DND-41 (cell line): ENCODE data around the gene SPAG4.

Experiments used
- ATAC-seq: fragments of 200-7000 bp; cut with Tn5 transposase; 3 replicates; pipeline ENCODE4 v1.9.1; 2021; ENCODE audit warnings: low read depth; ENCODE audit not compliant: insufficient read depth
- DNase-seq: peaks from one replicate; pipeline ENCODE4 v3.0.0-alpha.2; 2020
- H2AFZ ChIP-seq: 2 replicates; pipeline ENCODE4 v1.6.0; 2012; ENCODE audit warnings: low read depth, low read length
- H3K27ac ChIP-seq: 2 replicates; pipeline ENCODE4 v1.5.1; 2012; ENCODE audit warnings: low read length, inconsistent platforms
- H3K27me3 ChIP-seq: fragments of 200-600 bp; sonication (generic); 2 replicates; pipeline ENCODE4 v1.6.0; 2012; ENCODE audit warnings: low read length, mild to moderate bottlenecking, inconsistent platforms; ENCODE audit not compliant: insufficient read depth, poor library complexity
- H3K36me3 ChIP-seq: 2 replicates; pipeline ENCODE4 v1.5.1; 2012; ENCODE audit warnings: low read length, inconsistent platforms; ENCODE audit not compliant: insufficient read depth
- H3K4me1 ChIP-seq: 2 replicates; pipeline ENCODE4 v1.5.1; 2012; ENCODE audit warnings: mild to moderate bottlenecking, low read length; ENCODE audit not compliant: insufficient read depth
- H3K4me2 ChIP-seq: 2 replicates; pipeline ENCODE4 v1.6.0; 2012; ENCODE audit warnings: mild to moderate bottlenecking, moderate library complexity, low read length, inconsistent platforms; ENCODE audit not compliant: insufficient read depth
- H3K4me3 ChIP-seq, 2 experiments: fragments of 200-600 bp in 1 of 2; shearing (Covaris generic) in 1 of 2; 2 replicates each; pipeline ENCODE4 v1.5.1; 2012 to 2016; ENCODE audit warnings: inconsistent platforms in 2 of 2, low read length in 2 of 2, mild to moderate bottlenecking in 2 of 2, low read depth in 1 of 2, moderate library complexity in 1 of 2
- H3K79me2 ChIP-seq: 2 replicates; pipeline ENCODE4 v1.6.0; 2012; ENCODE audit warnings: low read length, inconsistent platforms; ENCODE audit not compliant: insufficient read depth
- H3K9ac ChIP-seq: 2 replicates; pipeline ENCODE4 v1.6.0; 2012; ENCODE audit warnings: low read depth, mild to moderate bottlenecking, inconsistent platforms, low read length, moderate library complexity
- H3K9me3 ChIP-seq: 2 replicates; pipeline ENCODE4 v1.5.1; 2012; ENCODE audit warnings: low read length, moderate library complexity, mild to moderate bottlenecking, inconsistent platforms; ENCODE audit not compliant: insufficient read depth, severe bottlenecking
- H4K20me1 ChIP-seq: 2 replicates; pipeline ENCODE4 v1.6.0; 2012; ENCODE audit warnings: low read length; ENCODE audit not compliant: insufficient read depth
- CTCF ChIP-seq: IDR thresholded peaks from 2 replicates; pipeline ENCODE4 v1.5.1; 2012; ENCODE audit warnings: borderline replicate concordance, low read length, moderate library complexity, mild to moderate bottlenecking; ENCODE audit not compliant: poor library complexity, severe bottlenecking; ENCODE audit errors: extremely low read depth
- EZH2 ChIP-seq: IDR thresholded peaks from 3 replicates; pipeline ENCODE4 v1.6.1; 2012; ENCODE audit warnings: borderline replicate concordance, low read depth, mild to moderate bottlenecking, moderate library complexity, low read length, inconsistent platforms; ENCODE audit not compliant: severe bottlenecking

The SPAG4 gene

GRCh38 chr20:35663516-35664465 is 48.2 kb downstream of the SPAG4 start:
- H3K4me3 ChIP-seq: peak overlapping the region; percentile 73 to 88
- H3K4me2 ChIP-seq: peak overlapping the region; percentile 91
- H3K36me3 ChIP-seq: peaks cover 6% of the 10 kb centered on the region
- peaks cover 49% of the 10 kb centered on the region for H3K4me1 ChIP-seq
- peak overlapping the region; percentile 93 for H3K9ac ChIP-seq
- no peaks in the 10 kb centered on the region for H3K27me3 ChIP-seq
- TF ChIP-seq CTCF: peak; percentile 22
- TF ChIP-seq EZH2: no peak
- peak; percentile 63 for DNase-seq
- peak overlapping the region; percentile 90 for H3K27ac ChIP-seq
- H3K79me2 ChIP-seq: peaks cover 63% of the 10 kb centered on the region
- H3K9me3 ChIP-seq: no peaks in the 10 kb centered on the region
- ATAC-seq: peak; percentile 43
- peaks cover 54% of the 10 kb centered on the region for H4K20me1 ChIP-seq
- H2AFZ ChIP-seq: peak overlapping the region; percentile 88

DNA sequence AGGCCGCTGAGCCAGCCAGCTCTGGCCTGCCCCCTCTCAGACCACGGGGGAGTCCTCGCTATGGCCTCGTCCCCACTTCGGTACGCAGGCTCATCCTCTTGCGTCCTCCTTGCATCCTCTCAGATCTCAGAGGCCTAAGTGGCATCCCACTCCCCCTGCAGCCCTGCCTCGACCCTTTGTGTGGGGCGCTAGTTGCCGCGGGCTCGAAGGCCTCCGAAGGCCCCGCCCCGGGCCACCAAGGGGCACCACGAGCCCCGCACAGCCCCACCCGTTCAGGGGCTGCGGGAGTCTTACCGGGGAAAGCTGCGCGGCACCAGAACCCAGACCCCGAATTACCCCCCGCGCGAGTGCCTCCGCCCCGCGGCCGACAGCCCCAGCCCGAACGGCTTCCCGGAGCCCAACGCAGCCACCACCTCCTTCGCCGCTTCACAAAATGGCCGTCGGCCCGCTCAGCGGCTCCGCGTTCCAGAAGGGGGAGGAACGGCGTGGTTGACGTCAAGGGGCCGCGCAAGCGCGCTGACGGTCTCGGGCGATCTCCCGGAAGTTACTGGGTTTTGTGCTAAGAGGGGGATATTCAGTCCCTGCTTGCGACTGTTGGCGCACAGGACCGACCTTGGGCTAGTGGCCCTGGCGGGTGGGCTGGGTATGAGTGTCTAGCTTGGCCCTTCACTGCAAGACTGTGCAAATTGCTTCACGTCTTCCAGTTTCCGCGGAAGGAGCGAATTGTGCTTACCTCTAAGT is 49.0 kb downstream of the SPAG4 start, which contains the start of the genes CPNE1 and RBM12:
Gene CPNE1, minus strand, starts transcription at position 435 of the 741 bp plus-strand sequence. CDS start 31,977 bp downstream, outside the sequence.
Gene RBM12, minus strand, starts transcription at position 435 of the 741 bp plus-strand sequence. CDS start 9,578 bp downstream, outside the sequence.
- no peak for TF ChIP-seq CTCF
- TF ChIP-seq EZH2: no peak
- peak; percentile 90 for ATAC-seq
- peaks cover 46% of the 10 kb centered on the region for H3K4me1 ChIP-seq
- peak within 1 kb of the TSS; percentile 91 for H3K4me2 ChIP-seq
- H4K20me1 ChIP-seq: peaks cover 47% of the 10 kb centered on the region
- no peaks in the 10 kb centered on the region for H3K27me3 ChIP-seq
- H3K4me3 ChIP-seq: peak within 1 kb of the TSS; percentile 73 to 88
- peaks cover 54% of the 10 kb centered on the region for H3K79me2 ChIP-seq
- peak; percentile 96 for DNase-seq
- peak within 1 kb of the TSS; percentile 90 for H3K27ac ChIP-seq
- H3K9ac ChIP-seq: peak within 1 kb of the TSS; percentile 93
- no peaks in the 10 kb centered on the region for H3K9me3 ChIP-seq
- H3K36me3 ChIP-seq: peaks cover 14% of the 10 kb centered on the region
- peak within 1 kb of the TSS; percentile 88 for H2AFZ ChIP-seq

GRCh38 chr20:35665949-35666288 is 50.3 kb downstream of the SPAG4 start:
- Histone ChIP-seq H3K27me3 (no peaks in the 10 kb centered on the region), H2AFZ (no peak overlapping the region), H3K79me2 (peaks cover 42% of the 10 kb centered on the region), H3K4me1 (peaks cover 33% of the 10 kb centered on the region), H3K9me3 (no peaks in the 10 kb centered on the region), H3K36me3 (peaks cover 27% of the 10 kb centered on the region), H3K4me3 (no peak overlapping the region), H3K9ac (no peak overlapping the region), H3K27ac (no peak overlapping the region), H3K4me2 (no peak overlapping the region), H4K20me1 (peaks cover 34% of the 10 kb centered on the region)
- no peak for DNase-seq
- no peak for ATAC-seq
- no peak for TF ChIP-seq EZH2
- no peak for TF ChIP-seq CTCF
